Ascending aorta (tissue), 2 donors: ENCODE results near the gene CEP112. TPM values are rescaled to one million over a fixed set of nuclear protein-coding genes. Genes with fewer than 3 reads are reported as not detected.

Experiments used
- DNase-seq, 2 donors: peaks; one replicate each; pipeline ENCODE4 v3.0.0-alpha.2; 2019; ENCODE audit warnings: low spot score in 2 of 2
- H3K27ac ChIP-seq, 2 donors: fragments of 200-600 bp; sonication (generic); one replicate each; pipeline ENCODE4 v1.5.1; 2016 to 2017; ENCODE audit warnings: mild to moderate bottlenecking in 1 of 2
- H3K27me3 ChIP-seq: fragments of 200-600 bp; sonication (generic); one replicate; pipeline ENCODE4 v1.5.1; 2017
- H3K36me3 ChIP-seq, 2 donors: fragments of 200-600 bp; sonication (generic); one replicate each; pipeline ENCODE4 v1.5.1; 2016
- H3K4me1 ChIP-seq, 2 donors: fragments of 200-600 bp; sonication (generic); one replicate each; pipeline ENCODE4 v1.5.1; 2016 to 2017; ENCODE audit warnings: mild to moderate bottlenecking in 1 of 2
- H3K4me3 ChIP-seq, 2 donors: fragments of 200-600 bp; sonication (generic); one replicate each; pipeline ENCODE4 v1.5.1; 2016 to 2017; ENCODE audit warnings: mild to moderate bottlenecking in 1 of 2
- H3K9me3 ChIP-seq, 2 donors: fragments of 200-600 bp; sonication (generic); one replicate each; pipeline ENCODE4 v1.5.1; 2016
- intact Hi-C: fragments of 100-400 bp; cut with DNase I; formaldehyde crosslinking; loops from one replicate; pipeline ENCODE4 v1.15.1; 2023
- total RNA-seq: library from RNA; depleted of rRNA; stranded (reverse); fragments of >200 nt; gene quantifications from one replicate; pipeline ENCODE4 v1.1.0, GENCODE V29; 2016
- TF ChIP-seq, protein P1 (sequence below), 3 experiments: fragments of 200-600 bp in 2 of 3; fragments of 450-650 bp in 1 of 3; sonication (generic) in 2 of 3; IDR thresholded peaks; one replicate each; pipeline ENCODE4 v1.5.1; 2016 to 2019; ENCODE audit warnings: antibody characterized with exemption in 3 of 3, mild to moderate bottlenecking in 1 of 3, moderate library complexity in 1 of 3

The CEP112 gene
- total RNA-seq, 1 donor from 2014 or later = 11.4 TPM

DNA sequence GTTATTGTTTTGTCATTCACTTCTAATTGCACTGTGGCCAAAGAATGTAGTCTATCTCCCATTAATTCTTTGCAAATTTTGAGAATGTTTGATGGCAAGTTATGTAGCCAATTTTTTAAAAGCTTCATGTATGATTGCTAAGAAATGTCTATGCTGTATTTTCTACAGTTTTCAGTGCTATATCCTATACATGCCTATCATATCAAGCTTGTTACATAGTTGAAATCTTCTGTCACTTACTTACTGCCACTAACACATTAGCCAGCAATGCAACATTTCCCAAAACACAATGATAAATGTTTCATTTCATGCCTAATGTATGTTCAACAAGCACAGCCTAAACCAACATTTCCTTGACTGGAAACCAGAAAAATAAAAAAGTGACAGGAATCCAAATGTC lies 338.1 kb downstream of the CEP112 start:
- H3K27ac ChIP-seq = no peak overlapping the region
- no peak overlapping the region for H3K4me3 ChIP-seq
- TF ChIP-seq, protein P1, sequence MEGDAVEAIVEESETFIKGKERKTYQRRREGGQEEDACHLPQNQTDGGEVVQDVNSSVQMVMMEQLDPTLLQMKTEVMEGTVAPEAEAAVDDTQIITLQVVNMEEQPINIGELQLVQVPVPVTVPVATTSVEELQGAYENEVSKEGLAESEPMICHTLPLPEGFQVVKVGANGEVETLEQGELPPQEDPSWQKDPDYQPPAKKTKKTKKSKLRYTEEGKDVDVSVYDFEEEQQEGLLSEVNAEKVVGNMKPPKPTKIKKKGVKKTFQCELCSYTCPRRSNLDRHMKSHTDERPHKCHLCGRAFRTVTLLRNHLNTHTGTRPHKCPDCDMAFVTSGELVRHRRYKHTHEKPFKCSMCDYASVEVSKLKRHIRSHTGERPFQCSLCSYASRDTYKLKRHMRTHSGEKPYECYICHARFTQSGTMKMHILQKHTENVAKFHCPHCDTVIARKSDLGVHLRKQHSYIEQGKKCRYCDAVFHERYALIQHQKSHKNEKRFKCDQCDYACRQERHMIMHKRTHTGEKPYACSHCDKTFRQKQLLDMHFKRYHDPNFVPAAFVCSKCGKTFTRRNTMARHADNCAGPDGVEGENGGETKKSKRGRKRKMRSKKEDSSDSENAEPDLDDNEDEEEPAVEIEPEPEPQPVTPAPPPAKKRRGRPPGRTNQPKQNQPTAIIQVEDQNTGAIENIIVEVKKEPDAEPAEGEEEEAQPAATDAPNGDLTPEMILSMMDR (IDR thresholded peaks at IDR 0.05) = no peak
- no peaks in the 10 kb centered on the region for H3K4me1 ChIP-seq
- no peaks in the 10 kb centered on the region for H3K9me3 ChIP-seq
- intact Hi-C loops = no loop called here
- H3K27me3 ChIP-seq = no peaks in the 10 kb centered on the region
- H3K36me3 ChIP-seq = no peaks in the 10 kb centered on the region
- DNase-seq = no peak

DNA sequence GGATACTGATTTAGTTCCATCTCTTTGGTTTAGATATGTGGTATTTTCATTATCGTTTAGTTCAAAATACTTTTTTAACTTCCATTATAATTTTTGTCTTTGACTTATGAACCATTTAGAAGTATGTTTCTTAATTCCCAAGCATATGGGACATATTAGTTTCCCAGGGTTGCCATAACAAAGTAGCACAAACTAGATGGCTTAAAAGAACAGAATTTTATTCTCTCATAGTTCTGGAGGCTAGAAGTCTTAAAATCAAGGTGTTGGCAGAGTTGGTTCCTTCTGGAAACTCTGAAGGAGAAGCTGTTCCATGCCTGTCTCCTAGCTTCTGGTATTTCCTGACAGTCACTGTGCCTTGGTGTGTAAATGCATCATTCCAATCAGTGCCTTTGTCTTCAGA lies 339.0 kb downstream of the CEP112 start:
- Histone ChIP-seq H3K4me1 (no peaks in the 10 kb centered on the region), H3K36me3 (no peaks in the 10 kb centered on the region), H3K27me3 (no peaks in the 10 kb centered on the region), H3K27ac (no peak overlapping the region), H3K9me3 (no peaks in the 10 kb centered on the region), H3K4me3 (no peak overlapping the region)
- TF ChIP-seq, protein P1 (IDR thresholded peaks at IDR 0.05) = no peak
- no peak for DNase-seq
- intact Hi-C loops = no loop called here

DNA sequence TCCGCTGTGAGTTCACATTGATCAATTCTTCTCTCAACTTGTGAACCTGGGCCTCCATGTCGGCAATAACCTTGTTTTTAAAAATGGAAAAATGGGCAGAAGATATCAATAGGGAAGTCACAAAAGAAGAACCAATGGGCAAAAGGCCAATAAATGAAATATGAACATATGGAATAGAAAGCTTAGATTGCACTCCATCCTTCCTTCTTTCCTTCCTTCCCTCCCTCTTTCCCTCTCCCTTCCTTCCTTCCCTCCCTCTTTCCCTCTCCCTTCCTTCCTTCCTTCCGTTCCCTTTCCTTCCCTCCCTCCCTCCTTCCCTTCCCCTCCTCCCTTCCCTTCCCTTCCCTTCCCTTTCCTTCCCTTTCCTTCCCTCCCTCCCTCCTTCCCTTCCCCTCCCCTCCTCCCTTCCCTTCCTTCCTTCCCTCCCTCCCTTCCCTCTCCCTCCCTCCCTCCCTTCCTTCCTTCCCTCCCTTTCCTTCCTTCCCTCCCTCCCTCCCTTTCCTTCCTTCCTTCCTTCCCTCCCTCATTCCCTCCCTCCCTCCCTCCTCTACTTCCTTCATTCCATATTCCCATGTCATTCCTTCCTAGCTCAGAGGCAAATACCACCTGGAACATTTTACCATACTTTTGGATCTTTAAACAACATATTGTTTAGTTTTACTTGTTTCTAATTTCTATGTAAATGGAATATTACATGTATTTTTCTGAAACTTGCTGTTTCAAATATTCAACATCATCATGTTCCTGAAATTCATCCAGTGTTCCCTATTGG lies 339.8 kb downstream of the CEP112 start:
- DNase-seq = no peak
- Histone ChIP-seq H3K27me3 (no peaks in the 10 kb centered on the region), H3K9me3 (no peaks in the 10 kb centered on the region), H3K4me3 (no peak overlapping the region), H3K27ac (no peak overlapping the region), H3K4me1 (no peaks in the 10 kb centered on the region), H3K36me3 (no peaks in the 10 kb centered on the region)
- intact Hi-C loops = no loop called here
- TF ChIP-seq, protein P1 (IDR thresholded peaks at IDR 0.05) = no peak

DNA sequence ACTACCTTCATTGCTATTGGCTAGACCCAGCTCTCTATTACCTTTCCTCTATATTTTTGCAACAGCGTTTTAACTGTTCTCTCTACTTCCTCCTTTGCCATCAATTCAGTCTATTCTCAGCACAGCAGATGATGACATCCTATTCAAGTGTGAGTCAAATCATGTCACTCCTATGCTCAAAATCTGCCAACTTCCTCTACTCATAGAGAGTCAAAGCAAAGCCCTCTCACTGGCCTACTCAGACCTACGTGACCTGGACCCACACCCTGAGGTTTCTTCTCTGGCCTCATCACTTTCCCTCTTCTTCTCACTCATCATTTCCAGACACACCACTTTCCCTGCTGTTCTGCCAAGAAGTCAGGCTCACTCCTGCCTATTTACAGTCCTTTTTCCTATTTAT lies 341.4 kb downstream of the CEP112 start:
- intact Hi-C loops = no loop called here
- Histone ChIP-seq H3K4me1 (no peaks in the 10 kb centered on the region), H3K9me3 (no peaks in the 10 kb centered on the region), H3K4me3 (no peak overlapping the region), H3K27ac (no peak overlapping the region), H3K36me3 (no peaks in the 10 kb centered on the region), H3K27me3 (no peaks in the 10 kb centered on the region)
- no peak for DNase-seq
- TF ChIP-seq, protein P1 (IDR thresholded peaks at IDR 0.05) = no peak

DNA sequence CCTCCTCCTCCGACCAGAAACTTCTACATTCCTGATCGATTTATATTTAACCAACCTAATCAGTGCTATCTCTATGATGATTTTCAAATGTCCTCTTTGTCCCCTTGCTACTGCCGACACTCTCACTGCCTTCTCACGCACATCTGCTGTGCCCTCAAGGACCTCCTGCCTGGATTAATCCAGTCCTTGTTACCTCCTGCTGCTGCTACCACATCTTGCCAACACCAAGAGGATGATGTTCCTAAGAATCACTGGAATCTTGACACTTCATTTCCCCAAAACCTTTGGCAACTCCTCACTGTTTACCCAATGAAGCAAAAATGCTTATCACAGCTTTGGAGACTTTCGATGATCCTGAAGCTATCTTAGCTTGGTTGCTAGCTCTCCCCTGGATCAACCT lies 343.2 kb downstream of the CEP112 start:
- Histone ChIP-seq H3K9me3 (no peaks in the 10 kb centered on the region), H3K27me3 (no peaks in the 10 kb centered on the region), H3K27ac (no peak overlapping the region), H3K4me1 (no peaks in the 10 kb centered on the region), H3K4me3 (no peak overlapping the region), H3K36me3 (no peaks in the 10 kb centered on the region)
- intact Hi-C loops = no loop called here
- DNase-seq = no peak
- TF ChIP-seq, protein P1 (IDR thresholded peaks at IDR 0.05) = no peak
